Measurements from ENCODE around the gene C1orf35. TPM values are rescaled to one million over a fixed set of nuclear protein-coding genes. Genes with fewer than 3 reads are reported as not detected.

Gene C1orf35
- 9.3 and 19.0 TPM in 2 replicates for total RNA-seq (2014; rRNA removed; shearing (Covaris generic))

DNA sequence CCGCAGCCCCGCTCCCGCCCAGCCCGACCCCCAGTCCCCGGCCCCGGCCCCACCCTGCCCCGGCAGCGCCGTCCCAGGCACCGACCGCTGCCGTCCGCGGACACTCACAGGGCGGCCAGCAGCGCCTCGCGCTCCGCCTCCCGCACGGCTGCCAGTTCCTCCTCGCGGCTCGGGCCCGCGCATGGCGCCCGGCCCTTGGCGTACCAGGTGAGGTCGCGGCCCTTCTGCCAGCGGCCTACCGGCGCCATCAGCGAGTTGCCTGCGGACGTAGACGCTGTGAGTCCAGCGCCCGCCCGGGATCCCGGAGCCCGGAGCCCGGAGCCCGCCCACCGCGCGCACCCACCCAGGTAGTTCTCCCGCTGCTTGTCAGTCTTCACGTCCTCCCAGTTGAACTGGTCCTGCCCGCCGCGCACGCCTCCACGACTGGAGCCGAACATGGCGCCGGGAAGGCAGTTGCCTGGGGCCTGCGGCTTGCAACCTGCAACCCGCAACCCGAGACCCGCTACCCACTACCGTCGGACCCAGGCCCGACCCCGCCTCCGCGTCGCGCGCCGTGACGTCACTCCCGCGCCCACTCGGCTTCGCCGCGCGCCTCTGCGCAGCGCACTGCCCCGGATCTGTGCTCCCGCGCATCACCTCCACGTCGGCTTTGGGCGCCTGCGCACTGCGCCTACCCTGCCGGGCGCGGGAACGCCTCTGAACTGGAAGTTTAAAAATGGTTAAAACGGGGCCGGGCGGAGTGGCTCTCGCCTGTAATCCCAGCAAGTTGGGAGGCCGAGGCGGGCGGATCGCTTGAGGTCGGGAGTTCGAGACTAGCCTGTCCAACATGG, at the start of gene C1orf35:
Gene C1orf35 (minus strand): TSS at position 535 of the 830 bp plus-strand sequence. CDS start 98 bp downstream, at position 437.
- peak; percentile 91 for DNase-seq (ENCODE audit: low read depth)

DNA sequence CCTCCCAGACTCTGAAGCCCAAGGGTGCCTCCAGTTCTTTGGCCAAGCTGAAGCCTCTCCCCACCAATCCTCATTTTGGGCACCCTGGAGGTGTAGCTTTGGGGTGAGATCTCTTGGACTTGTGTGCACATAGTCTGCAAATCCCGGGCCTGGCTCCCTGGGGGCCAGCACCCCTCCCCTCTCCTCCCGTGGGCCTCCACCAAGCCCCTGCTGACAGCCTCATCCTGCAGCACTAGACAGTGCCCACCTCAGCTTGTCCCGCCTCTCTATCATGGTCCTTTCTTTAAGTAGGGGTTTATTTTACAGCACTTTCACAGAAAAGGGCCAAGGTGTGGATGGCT, 49.8 kb upstream of the C1orf35 start:
- DNase-seq (ENCODE audit: low read depth) = no peak

DNA sequence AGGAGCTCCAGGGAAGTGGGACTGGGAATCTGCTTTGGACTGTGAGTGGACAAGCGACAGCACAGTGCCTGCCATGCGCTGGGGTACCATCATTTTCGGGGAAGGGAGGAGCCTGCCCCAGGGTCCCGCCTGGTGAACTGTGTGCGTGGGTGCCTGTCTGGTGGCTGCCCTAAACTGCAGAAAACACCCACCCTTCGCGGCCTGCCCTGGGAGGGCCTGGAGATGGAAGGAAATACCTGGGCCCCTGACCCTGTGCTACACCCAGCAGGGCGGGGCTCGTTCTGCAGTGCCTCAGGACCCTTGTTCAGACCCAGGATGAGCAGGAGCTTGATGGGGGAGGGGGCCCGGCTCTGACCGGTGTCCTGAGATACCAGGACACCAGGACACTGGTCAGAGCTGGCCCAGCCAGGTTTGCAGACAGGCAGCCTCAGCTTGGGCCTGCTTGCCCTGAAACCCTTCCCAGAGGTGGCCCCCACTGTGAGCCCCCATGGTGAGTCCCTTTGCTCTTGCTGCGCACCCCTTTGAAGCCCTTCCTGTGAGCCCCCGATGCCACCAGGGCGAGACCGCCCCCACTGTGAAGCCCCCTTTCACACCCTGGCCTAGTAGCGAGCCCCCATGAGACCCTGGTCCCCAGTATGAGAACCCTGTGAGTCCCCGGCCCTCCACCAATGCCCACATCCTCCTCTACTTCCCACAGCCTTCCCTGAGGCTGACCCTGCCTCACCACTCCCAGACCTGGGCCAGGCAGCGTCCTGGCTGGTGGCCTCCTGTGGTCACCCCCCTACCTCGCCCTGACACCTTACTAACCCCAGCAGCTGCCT, 49.2 kb upstream of the C1orf35 start:
- DNase-seq (ENCODE audit: low read depth) = no peak

DNA sequence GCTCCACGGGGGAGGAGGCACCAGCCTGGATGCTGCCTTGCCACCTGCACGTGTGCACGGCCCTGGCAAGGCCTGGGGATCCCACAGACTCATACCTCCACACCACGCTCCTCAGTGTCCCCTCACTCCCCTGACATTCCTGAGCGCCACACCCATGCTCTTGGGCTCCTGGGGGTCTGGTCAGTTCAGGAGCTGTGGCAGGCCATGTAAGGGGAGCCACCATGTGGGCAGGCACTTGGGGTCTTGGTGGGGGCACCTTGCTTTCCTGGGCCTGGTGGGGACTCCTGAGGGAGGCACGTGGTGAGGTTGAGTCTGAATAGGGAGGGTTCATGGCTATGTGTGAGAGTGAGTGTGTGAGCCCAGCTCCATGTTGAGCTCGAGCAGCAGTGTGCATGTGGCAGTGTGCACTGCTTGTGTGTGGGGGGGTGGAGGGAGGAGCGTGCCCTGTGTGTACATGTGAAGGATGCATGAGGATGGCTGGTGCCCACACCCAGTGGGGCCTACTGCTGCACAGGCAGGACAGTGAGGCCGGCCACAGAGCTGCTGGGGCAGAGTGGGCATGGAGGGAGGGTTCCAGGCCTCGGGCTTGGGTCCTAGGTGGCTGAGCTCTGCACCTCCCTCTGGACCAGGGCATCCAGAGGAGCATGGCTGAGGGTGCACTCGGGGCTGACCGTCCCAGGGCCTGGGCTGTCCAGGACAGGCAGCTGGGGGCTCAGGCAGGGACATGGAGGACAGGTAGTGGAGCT, 48.2 kb upstream of the C1orf35 start:
- no peak for DNase-seq (ENCODE audit: low read depth)

DNA sequence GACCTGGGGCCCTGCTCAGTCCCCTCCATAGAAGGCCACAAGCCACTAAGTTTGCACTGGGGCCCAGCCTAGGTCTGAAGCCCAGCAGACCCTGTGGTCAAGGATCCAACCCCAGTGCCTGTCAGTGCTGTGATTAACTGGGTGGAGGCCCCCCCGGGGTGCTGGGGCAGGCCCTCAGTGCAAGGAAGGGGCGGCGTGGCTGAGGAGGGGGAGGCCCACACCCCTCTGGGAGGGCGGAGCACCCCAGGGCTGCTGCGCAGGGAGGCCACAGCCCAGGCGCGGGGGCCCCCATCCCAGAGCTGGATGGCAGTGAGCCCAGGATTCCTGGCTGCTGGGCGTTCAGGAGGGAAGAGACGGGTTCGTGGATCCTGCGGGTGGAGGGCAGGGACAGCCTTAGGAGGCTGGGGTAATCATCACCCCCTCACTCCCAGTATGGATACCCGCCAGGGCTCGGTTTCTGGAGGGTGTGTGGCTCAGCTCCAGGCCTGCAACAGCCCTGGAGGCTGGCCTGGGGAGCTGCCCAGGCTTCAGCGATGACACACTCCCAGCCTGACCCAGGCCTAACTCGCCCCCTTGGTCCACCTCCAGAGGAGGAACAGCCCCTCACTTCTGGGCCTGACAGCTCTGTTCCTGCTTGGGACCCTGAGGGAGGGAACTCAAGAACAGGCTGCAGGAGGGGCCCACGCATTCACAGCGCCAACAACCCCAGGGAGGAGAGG, 47.5 kb upstream of the C1orf35 start:
- peak; percentile 49 for DNase-seq (ENCODE audit: low read depth)

DNA sequence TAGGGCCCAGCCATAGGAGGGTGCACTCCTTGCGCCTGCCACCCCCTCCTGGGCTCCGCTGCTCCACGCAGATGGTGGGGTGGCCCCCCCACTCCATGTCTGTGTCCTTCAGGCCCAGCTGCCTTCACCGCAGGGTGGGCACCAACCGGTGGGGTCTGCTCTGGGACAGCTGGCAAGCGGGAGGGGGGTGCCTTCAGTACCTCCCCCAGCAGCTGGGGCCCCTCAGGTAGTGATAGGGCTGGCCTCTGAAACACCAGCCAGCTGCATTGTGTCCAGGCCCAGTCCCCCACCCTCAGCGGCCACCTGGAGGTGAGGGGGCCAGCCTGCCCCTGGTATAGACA, 47.0 kb upstream of the C1orf35 start:
- DNase-seq (ENCODE audit: low read depth) = no peak

DNA sequence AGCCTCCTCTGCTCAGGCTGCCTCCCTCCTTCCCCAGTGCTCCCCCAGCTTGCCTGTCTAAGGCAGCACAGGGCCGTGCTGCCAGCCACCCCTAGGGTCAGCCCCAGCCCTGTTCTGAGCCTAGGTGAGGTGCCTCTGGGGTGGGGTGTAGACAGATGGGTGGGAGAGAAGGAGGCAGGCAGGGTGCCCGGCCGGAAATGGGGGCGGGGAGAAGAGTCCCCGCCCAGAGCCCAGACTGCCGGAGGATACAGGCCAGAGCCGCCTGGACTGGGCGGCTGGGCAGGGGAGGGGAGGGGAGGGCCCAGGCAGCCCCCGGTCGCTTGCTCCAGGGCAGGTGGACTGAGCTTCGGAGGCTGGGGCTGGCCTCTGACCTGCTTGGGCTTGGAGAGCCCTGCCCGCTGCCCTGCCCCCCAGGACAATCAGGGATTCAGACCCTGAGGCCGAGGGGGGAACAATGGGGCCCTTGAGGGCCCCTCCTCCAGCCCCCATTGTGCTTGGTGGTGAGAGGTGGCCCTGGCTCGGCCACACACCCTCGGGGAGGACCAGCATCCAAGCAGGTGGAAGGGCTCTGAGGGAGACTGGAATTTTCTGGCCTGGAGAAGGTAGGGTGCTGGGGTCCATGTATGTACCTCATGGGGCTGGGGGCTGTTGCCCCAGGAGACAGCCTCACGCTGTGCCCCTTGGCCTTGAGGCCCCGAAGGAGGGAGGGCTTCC, 46.4 kb upstream of the C1orf35 start, which contains the start of gene GJC2:
Gene GJC2 (plus strand): TSS at position 525 of the 714 bp plus-strand sequence. CDS start 7,829 bp downstream, outside the sequence.
- no peak for DNase-seq (ENCODE audit: low read depth)

DNA sequence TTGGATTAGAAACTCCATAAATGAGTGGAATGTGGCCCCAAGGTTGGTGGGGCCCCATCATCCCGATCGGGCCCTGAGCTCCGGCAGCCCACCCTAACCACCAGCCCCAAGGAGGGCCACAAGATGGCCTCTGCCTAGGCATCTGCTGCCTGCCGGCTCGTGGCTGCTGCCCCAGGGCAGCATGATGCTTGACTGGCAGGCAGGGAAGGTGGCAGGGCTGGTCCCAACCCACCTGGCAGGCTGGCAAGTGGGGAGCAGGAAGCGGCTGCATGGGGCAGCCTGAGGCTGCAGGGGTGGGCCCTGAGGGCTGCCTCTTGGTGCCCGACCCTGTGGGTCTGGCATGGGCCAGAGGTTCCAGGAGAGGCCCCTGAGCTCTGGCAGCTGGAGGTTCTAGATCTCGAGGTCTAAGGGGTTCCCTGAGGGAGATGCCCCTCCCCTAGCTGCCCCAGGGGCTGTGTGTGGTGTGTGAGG, 45.8 kb upstream of the C1orf35 start:
- no peak for DNase-seq (ENCODE audit: low read depth)

DNA sequence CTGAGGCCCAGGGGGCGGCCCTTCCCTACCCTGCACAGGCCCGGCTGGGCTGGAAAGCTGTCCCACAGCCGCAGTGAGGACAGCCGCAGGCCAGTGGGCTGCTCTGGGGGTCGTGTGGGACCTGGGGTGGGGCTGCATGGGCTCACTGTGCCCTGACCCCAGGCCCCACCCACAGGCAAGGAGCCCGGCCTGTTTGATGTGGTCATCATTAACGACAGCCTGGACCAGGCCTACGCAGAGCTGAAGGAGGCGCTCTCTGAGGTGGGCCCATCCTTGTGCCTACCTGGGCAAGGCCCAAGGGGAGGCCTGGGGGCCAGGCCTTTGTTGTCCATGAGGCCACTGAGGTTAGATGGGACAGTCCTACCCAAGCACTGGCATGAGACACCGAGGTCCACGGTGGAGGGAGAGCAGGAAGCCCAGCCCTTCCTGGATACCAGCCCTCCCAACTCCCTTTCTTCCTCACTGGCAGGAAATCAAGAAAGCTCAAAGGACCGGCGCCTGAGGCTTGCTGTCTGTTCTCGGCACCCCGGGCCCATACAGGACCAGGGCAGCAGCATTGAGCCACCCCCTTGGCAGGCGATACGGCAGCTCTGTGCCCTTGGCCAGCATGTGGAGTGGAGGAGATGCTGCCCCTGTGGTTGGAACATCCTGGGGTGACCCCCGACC, 45.2 kb upstream of the C1orf35 start:
- DNase-seq (ENCODE audit: low read depth) = no peak

DNA sequence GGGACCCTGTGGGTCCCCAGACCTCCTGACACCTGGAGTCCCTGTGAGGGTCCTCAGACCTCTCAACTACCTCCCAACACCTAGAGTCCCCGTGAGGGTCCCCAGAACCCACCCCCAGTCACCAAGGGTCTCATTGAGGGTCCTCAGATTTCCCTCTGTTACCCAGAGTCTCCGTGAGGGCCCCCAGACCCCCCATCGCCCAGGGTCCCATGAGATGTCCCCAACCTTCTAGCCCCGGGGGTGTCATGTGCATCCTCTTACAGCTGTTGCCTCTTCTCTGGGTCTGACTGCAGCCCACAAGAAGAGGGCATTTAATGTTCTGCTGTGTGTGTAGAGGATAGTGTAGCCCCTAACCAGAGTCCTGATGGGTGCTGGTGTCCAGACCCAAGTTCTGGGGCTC, 44.6 kb upstream of the C1orf35 start:
- DNase-seq (ENCODE audit: low read depth) = no peak

DNA sequence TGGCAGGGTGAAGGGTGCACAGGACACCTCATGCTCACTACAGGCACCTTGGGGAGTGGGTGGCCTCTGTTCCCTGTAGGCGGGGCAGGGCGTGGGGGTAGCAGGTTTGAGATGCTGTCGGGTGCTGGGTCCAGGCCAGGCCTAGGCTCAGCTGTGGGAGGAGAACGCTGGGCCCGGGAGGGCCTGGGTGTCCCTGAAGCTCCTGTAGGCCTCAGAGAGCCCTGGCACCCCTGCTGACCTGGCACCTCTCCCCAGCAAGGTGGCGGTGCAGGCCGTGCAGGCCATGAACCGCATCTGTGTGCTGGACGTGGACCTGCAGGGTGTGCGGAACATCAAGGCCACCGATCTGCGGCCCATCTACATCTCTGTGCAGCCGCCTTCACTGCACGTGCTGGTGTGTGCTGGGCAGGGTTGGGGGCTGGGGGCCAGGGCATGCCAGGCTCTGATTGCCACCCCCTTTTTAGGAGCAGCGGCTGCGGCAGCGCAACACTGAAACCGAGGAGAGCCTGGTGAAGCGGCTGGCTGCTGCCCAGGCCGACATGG, 44.1 kb upstream of the C1orf35 start:
- DNase-seq (ENCODE audit: low read depth) = no peak

DNA sequence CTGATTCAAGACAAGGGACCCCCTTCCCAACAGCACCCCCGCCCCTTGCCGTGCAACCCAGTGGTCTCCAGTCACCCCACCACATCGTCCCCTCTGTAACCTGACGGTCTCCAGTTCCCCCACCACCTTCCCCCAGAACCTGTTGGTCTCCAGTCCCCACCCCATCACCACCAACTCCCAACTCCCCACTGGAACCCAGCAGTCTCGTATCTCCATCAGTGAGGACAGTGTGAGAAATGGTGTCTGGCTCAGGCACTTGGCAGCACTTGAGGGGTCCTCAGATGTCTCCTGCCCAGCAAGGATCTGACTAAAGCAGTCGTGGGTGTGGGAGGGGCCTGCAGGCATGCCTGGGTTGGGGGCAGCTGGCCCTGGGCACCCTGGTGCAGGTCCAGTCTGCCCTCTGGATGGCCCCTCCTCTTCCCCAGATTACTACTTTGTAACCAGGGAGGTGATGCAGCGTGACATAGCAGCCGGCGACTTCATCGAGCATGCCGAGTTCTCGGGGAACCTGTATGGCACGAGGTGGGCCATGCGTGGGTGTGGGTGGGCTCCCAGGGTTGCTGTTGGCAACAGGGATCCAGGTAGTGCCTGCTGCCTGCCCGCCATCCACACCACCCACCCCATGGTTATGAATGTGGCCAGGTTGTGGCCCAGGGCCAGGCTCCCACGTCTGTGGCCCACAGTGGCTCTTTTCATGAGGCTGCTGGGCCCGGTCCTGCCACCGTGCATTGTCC, 43.5 kb upstream of the C1orf35 start:
- no peak for DNase-seq (ENCODE audit: low read depth)

DNA sequence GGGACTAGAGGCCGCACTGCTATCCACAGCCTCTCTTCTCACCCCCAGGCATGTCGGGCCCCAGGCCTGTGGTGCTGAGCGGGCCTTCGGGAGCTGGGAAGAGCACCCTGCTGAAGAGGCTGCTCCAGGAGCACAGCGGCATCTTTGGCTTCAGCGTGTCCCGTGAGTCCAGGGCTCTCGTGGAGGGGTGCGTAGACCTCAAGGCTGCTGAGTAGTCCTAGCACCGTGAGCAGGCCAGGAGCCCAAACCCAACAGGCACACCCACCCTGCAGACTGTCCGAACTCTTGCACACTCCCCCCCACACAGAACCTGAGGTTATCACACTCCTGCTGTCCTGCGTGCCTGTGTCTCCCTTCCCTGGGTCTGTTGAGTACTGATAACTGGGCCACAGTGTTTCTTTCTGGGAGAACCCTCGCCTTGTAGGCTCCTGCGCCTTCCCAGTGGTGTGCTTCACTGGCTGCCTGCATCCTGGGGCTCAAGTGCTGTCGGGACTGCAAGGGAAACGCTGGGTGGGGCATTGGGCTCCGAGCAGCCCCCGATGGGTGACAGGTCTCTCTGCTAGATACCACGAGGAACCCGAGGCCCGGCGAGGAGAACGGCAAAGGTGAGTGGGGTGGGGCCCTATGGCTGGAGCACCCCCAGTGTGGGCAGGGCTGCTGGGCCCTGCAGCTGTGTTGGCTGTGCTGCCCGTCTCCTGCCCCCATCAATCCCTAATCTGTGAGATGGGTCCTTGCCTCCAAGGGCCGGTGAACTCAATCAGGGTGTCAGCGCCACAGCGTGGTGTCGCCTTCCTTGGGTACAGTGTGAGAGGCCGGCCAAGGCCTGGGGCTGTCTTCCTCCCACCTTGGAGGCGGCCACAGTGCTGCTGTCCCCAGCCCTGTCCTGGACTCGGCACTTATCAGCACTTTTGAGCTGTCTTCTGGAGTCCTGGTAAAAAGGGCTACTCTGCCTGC, 42.6 kb upstream of the C1orf35 start:
- DNase-seq (ENCODE audit: low read depth) = no peak

DNA sequence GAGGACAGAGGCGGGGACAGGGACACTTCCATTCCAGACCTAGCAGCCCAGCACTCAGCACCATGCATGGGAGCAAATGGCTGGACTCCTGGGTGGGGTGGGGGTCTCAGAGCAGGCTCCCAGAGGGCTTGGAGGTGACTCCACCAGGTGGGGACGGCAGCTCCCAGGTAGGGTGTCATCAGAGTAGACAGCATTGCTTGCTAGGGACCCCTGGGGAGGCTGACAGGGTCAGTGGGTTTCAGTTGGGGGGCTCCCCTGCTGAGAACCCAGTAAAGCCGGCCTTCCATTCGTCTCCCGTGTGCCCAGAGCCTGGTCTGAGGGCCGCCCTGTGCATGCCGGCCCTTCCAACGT, 41.8 kb upstream of the C1orf35 start:
- no peak for DNase-seq (ENCODE audit: low read depth)

DNA sequence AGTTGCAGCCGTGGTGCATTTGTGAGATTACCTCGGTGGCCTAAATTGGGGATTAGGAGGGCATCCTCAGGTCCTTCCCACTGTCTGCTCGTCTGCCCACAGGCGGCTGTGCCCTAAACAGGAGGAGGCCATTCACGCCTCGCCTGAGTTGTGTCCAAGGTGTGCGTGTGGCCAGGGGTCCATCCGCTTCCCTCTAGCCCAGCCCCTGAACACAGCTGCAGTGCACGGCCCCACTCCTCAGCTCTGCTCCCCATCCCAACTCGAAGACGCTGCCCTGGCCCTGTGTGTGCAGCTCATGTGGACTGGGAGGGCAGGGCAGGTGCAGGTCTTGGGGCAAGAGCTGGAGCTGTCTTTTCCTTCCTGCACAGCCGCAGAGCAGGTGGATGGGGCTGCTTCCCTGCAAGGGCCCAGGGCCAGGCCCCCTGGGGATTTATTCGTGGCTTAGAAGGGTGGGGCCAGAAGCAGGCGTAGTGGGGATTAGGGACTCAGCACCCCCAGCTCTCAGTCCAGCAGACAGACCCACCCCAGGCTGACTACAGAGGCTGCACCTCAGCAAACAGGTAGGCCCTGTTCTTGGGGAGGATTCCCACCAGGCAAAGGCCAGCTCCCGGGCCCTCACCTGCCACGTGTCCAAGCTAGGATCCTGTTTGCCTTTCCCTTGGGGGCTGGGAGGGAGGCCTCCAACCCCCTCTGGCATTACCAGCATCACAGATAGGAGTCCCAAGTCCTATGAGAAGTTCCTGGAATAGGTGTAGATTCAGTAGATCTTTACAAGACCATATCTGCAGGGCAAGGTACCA, 41.3 kb upstream of the C1orf35 start:
- DNase-seq (ENCODE audit: low read depth) = no peak

DNA sequence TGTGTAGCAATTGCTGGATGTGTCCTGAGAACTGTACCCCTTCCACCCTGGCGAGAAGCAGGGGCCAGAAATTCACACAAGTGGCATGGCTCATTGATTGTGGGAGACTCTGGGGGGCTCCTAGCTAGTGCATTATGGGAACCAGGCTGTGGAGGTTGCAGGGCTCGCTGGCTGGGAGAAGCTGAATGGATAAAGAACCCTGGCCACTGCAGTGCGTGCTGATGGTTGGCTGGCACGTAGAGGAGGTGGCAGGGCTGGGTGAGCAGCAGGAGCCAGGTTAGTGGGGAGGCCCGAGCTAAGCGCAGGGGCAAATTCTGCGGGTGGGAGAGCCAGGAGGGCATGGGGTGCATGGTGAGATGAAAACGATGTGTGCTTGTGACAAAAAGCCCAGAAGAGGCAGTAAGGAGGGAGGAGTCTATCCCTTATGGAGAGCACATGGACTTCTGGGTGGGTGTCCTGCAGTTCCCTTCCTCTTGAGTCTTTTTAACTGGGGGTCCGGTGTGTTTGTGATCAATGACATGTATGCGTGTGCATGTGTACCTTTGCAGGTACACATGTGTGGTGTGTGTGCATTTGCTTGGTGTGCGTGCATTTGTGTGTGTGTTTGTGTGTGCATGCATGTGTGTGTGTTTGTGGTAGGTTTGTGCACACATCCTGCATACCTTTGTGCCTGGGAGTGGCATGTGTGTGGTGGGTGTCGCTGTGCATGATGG, 40.5 kb upstream of the C1orf35 start:
- no peak for DNase-seq (ENCODE audit: low read depth)

DNA sequence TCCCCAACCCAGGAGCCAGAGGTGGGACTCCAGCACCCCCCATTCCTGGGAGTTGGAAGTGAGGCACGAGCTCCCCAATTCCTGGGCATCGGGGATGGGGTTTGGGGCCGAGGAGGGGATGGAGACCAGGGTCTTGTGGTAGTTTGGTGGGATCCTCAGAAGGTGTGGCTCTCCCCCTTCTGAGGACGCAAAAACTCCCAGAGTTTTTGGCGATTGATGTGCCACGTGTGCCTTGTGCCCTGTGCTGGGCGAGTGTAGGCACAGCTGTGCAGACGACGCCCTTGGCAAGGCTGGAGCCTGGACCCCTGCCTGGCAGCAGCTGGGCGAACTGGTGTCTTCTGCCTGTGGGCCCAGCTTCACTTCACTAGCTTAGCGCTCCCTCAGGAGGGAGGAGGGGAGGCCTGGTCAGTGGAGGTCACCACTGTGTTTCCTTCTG, 39.6 kb upstream of the C1orf35 start:
- no peak for DNase-seq (ENCODE audit: low read depth)

All from M059J (cell line).